GM12875 (cell line): Measurements from ENCODE around the gene ZNF385D.
"Not testable (repeated sequence)": the region's sequence is repeated elsewhere in the genome, so short reads cannot be mapped to it uniquely, and the experiment has no call there.

Experiments
- H3K4me3 ChIP-seq: one replicate; pipeline ENCODE4 v1.5.1; 2011; ENCODE audit warnings: low read depth, low read length, control low read depth
- TF ChIP-seq, protein P1 (sequence below): IDR thresholded peaks from 2 replicates; pipeline ENCODE4 v1.5.1; 2011; ENCODE audit warnings: low read depth, mild to moderate bottlenecking, control low read depth, inconsistent platforms, low read length, moderate library complexity, borderline replicate concordance; ENCODE audit not compliant: insufficient read depth

ZNF385D gene

DNA sequence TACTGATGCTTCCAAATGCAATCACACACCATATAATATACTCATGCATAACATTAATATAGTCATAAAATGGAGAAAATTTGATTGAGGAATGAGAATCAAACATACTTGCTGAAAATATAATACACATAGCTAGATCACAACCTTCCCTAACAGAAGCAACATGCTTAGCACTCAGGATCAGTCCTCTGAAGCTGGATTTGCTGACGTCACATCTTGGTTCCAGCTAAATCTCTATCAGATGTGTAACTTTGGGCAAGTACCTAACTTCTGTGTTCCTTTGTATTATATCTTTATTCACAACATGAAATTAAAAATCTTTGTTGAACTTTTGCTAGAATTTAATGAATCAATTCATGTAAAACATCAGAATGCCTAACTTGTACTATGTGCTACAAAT, 263.5 kb downstream of the ZNF385D start:
- no peak overlapping the region for H3K4me3 ChIP-seq
- TF ChIP-seq, protein P1, sequence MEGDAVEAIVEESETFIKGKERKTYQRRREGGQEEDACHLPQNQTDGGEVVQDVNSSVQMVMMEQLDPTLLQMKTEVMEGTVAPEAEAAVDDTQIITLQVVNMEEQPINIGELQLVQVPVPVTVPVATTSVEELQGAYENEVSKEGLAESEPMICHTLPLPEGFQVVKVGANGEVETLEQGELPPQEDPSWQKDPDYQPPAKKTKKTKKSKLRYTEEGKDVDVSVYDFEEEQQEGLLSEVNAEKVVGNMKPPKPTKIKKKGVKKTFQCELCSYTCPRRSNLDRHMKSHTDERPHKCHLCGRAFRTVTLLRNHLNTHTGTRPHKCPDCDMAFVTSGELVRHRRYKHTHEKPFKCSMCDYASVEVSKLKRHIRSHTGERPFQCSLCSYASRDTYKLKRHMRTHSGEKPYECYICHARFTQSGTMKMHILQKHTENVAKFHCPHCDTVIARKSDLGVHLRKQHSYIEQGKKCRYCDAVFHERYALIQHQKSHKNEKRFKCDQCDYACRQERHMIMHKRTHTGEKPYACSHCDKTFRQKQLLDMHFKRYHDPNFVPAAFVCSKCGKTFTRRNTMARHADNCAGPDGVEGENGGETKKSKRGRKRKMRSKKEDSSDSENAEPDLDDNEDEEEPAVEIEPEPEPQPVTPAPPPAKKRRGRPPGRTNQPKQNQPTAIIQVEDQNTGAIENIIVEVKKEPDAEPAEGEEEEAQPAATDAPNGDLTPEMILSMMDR, result no peak

GRCh38 chr3:21486024-21486935, 264.7 kb downstream of the ZNF385D start:
- not testable (repeated sequence) for H3K4me3 ChIP-seq

GRCh38 chr3:21484828-21485144, 266.2 kb downstream of the ZNF385D start:
- TF ChIP-seq, protein P1, result no peak
- H3K4me3 ChIP-seq, result no peak overlapping the region

DNA sequence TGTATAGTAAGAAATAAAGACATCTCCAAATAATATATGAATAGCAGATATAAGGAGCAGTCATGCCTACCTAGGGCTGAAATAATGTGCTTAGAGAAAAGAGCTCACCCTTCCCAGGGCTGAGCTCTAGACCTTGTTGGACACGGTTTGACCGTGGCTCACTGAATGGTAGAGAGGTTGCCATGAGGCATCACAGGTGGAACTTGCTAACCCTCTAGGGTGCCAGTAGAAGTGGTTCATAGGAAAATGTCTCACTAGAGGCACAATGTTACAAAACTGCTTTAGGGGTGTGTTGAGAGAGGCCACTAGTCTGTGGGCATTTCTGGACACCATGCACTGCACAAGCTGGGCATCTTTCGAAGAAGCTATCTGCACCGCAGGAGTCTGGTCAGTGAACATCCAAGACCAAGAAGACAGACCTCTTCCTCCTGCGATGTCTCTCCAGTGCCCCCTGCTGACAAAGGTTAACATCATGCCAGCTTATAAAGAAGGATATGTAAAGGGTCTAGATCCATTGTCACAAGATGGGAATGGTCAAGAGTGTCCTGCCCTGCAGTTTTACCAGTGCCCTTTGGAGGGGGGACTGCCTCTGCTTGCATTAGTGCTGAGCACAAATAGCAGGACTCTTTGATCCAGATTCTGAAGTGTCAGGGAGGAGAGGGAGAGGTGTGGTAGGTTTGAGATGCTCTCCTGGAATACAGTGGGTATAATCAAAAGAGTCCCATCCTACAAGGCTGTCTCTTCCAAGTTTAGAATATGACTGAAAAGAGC, 266.8 kb downstream of the ZNF385D start:
- TF ChIP-seq, protein P1, result peak; percentile 66
- no peak overlapping the region for H3K4me3 ChIP-seq

DNA sequence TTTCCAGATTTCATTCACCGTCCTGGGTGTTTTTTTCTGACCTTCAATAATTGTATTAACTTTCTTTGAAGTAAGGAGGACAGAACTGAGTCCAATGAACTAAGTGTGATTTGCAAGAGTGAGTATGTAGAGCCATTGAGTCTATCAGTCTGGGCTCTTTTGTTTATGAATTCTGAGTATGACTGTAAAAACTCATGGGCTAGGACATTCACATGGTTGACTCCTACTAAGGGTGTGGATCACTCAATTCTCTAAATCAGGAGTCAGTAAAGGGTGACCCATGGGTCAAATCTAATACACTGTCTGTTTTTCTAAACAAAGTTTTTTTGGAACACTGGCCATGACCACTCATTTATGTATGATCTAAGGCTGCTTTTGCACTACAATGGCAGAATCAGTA, 269.0 kb downstream of the ZNF385D start:
- TF ChIP-seq, protein P1, result no peak
- H3K4me3 ChIP-seq, result no peak overlapping the region

GRCh38 chr3:21477541-21478288, 273.3 kb downstream of the ZNF385D start:
- H3K4me3 ChIP-seq, result no peak overlapping the region
- TF ChIP-seq, protein P1, result no peak

DNA sequence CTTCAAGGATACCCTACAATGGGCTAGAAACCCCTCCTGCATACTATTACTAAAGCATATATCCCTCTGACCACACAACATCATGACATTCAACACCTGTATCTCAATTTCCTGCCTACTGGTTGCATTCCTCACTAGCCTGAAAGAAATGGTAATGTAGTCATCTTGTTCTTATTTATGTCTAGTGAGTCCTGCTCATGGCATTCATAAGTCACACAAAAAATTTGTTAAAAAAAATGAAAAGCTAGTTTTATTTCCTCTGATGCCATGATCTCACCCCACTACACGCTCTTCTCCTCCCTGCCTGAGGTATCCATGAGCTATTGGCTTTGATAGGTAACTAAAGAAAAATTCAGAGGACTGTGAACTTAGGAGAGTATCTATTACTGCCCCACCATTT, 284.5 kb downstream of the ZNF385D start:
- TF ChIP-seq, protein P1, result no peak

More for the DNA sequence above, 284.5 kb downstream of the ZNF385D start:
- H3K4me3 ChIP-seq, result no peak overlapping the region
